COLO668 (cell line): Measurements from ENCODE around the gene RAI14.
A peak's percentile ranks its signal among the peaks of the same experiment; 100 is the strongest.

Source experiments
- DNase-seq: peaks from one replicate; lab custom pipeline; 2025; ENCODE audit not compliant: unreplicated experiment; lab: John Stamatoyannopoulos, UW

The RAI14 gene

DNA sequence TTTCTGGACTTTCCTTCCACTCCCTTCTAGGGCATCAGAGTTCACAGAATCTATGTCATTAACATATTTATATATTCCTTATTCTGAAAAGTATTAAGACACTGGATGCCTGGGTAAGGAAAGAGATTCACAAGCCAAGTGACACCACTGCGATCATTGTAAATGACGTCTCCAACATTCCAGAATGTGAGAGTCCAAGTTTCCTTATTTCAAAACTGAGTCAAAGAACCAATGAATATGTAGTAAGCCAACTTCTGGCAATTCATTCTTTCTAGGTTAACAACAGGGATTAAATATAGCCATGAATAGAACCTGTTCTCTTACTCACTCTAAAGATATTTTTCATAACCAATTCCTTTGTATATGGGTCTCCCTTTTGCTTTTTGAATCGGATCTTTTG is 18.1 kb downstream of the RAI14 start:
- DNase-seq: no peak

- DNase-seq: no peak
These were observed 19.7 kb downstream of the RAI14 start for GRCh38 chr5:34675857-34676256.

DNA sequence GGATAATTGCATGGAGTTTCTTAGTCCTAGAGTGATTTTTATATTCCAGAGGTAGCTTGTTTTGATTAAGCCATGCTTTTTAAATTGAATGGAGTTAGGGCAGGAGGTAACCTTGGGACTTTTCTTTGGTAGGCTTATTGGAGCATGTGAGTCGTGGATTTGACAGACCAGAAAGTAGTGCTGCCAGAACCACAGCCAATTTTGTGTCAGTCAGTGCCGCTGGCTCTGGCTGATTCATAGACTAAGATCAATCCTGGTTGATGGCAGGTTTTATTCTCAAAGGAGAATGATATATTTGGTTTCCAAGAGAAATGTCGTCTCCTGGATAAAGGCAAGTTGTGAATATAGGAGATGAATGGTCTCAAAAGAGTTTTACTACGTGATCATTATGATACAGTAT is 20.3 kb downstream of the RAI14 start:
- DNase-seq: no peak

GRCh38 chr5:34677428-34677827 is 21.3 kb downstream of the RAI14 start:
- no peak for DNase-seq

- DNase-seq: no peak
These were observed 24.8 kb downstream of the RAI14 start for GRCh38 chr5:34680896-34681295.

DNA sequence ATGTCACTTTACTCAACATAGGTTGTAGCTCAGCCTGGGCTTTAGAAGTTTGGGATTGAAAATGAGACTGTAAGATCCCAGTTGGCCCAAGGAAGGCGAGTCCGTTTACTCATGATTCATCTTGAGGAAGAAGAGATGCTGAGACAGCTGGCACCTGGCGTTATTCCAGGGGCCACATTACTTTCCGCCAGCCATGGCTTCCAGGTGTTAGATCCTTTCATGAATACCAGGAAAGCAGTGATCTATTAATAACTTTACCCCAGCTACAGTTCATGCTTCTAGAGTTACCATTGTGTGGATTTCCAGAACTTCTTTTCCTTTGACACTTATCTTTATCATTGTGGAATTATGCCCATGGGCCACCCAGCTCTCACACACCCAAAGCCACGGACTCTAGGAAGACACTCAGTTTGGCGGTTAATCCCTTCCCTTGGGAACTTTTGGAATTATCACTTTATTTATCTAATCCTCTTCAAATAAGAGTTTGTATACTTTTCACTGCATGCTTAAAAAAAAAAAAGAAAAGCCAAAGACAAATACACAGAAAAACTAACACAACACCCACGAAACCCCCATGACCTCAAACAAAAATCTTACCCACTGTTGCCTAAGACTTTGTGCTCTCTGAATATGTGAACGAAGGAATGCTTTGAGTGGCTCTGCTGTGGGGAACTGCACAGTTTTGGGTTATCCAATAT is 26.9 kb downstream of the RAI14 start:
- peak; percentile 52 for DNase-seq

DNA sequence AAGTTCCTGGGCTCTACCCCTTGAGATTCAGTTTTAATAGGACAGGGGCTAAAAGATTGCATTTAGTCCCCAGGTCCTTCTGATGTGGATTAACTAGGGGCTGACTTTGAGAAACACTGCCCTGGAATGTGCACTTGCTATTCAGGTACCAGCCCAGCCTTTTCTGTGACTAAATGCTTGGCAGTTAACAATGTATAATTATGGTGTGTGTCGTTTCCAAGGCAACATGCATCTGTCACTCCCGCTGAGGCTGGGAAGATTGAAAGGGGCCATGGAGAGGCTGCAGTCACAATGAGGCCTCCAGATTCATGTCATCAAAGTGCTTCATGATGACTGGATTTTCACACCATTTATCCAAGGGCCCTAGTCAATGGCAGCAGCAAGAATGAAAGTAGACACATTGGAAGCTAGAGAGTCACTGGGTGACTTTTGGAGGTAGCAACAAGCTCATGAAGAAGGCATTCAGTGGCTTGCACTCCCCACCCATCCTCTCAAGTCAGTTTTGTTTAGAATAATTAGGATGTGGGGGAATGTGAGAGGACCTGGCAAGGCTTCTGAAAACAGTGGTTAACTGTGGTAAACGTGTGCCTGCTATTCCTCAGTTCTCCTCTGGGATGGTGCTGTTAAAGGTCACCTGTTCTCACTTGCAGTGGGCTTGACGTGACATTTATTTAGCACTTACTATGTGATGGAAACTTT is 28.3 kb downstream of the RAI14 start:
- DNase-seq: peak; percentile 27

GRCh38 chr5:34684980-34685352 is 28.8 kb downstream of the RAI14 start:
- no peak for DNase-seq

DNA sequence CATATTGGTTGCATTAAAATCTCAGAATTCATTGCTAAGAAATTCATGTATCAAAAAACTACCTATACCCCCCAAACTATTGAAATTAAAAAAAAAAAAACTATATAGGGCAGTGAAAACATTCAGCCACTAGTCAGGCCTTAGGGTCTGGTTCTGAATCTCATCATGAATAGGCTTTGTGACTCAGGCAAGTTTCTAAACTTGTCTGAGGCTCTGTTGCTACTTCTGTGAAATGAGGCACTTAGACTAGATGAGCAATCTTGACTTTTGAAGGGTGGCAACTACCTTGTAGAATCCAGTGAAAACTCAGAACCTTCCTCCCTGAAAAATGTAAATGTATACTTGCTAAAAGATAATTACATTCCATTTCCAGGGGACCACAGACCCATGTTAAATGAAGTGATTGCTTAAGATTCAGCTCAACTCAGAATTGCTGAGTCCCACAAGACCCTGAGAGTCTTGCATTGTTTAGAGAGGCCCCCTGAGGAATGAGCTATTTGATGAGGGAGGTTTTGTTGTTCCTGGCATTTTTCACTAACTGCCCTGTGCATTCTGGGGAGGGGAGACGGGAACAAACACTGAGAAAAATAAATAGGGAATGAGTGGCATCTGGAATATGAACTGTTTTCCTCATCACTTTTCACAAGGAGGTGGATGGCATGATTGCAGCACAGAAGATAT is 29.5 kb downstream of the RAI14 start:
- DNase-seq: no peak

DNA sequence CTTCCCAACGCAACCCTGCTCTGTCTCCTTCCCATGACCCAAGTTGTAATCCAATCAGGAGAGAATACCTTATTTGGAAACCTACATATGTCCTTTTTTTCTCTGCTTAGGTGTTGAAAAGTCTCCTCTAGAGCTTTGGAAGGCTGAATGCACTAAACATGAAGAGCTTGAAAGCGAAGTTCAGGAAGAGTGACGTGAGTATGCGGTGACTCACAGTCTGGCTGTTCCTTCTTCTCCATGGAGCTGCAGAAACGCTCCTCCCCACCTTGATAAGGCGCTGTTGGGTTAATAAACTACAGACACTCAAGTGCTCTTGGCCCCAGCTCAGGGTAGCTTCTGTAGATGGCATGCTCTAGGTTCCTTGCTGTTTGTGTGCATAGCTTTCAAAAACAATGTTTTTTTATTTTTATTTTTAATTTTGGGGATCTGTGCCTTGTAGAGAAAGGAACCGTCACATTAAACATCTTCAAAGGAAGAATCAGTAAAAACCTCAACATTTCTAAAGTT is 30.7 kb downstream of the RAI14 start:
- peak; percentile 18 for DNase-seq

DNA sequence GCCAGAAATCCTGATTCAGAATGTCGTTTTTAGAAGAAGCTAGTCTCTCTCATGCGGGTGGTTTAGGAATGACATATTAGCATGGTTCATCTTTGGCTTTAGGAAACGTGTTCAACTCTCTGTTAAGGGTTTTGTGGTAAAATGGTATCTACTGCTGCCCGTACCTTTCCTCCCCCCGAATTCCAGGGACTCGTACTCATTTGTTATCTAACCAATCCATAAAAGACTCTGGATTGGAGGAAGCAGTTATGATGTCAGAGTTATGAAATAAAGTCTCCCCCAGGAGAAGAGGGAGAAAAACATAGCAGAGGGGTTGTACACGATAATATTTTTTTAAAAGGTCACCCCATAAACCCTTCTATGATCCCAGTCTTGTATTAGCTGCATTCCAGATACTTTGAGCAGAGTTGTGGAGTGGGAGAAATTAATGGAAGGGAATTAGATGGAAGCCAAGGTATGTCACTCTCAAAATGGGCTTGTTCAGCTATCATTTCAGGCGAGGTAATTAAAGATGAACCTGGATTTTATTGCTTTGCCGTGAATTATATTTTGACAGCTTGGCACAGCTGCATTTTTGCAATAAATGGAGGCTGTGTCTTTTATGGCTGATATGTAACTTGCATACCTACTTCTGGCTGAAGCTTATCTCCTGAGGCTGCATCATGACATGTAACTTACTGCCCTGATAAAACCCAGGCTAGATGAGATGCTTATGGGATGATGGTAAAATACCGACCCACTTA is 31.3 kb downstream of the RAI14 start:
- DNase-seq: no peak

- DNase-seq: no peak
These were observed 32.1 kb downstream of the RAI14 start for GRCh38 chr5:34688015-34688810.

DNA sequence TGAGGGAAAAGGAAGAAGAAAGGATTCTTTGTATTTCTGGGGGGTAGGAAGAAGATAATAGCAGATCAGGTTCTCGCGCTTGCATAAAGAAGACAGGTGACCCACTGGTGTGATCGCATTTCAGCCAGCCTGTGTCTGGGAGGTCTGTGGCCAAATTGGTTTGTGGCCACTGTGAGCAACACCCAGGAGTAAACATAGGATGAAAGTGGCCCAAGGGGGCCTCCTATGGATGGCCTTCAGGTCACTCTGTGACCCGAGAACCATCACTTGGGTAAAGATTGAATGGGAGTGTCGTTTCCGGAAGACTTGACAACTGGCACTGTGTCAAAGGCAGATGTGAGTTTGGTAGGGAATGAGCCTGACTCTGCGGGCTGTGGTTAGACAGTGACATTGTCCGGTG is 34.2 kb downstream of the RAI14 start:
- no peak for DNase-seq

DNA sequence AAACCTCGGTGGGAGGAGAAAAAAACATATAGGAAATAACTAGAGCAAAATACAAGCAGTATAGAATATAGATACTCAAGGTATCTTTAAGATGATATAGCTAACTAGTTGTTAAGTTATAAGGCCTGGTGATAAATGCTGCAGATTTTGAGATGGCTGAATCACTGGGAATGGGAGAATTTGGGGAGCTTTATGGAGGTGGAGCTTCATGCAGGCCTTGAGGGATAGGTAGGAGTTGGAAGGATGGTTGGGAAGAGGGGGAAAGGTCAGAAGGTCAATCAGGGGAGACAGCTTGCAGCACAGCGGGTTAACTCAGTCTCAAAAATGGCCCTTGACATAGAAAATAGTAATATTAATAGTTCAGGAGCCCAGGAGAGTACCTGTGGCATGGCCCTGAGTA is 34.8 kb downstream of the RAI14 start:
- DNase-seq: no peak

GRCh38 chr5:34691326-34691725 is 35.2 kb downstream of the RAI14 start:
- no peak for DNase-seq

DNA sequence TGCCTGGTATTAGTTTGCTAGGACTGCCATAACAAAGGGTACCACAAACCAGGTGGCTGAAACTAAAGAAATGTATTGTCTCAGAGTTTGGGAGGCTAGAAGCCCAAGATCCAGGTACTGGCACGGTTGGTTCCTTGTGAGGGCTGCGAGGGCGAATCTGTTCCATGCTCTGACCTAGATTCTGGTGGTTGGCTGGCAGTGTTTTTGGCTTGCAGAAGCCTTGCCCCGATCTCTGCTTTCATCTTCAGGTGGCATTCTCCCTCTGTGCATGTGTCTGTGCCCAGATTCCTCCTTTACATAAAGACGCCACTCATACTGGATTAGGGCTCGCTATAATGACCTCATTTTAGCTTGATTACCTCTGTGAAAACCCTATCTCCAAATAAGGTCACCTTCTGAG is 36.7 kb downstream of the RAI14 start:
- DNase-seq: no peak

DNA sequence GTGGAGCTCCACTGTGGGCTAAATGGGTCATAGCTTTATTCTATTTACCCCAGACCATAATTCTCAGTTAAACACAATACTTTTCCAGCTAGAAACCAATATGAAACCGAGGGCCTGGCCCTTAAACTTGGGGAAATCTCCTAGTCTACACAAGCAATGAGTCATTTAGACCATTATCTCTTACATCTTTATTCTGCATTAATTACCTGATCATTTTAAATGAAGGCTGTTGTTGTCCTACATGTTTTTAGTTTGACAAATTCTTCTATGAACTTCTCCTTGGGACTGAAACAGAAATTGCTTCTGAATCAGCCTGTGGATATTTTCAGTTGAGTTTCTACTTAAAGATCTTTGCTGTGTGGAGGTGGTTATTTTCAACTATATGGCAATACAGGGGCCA is 37.9 kb downstream of the RAI14 start:
- no peak for DNase-seq

DNA sequence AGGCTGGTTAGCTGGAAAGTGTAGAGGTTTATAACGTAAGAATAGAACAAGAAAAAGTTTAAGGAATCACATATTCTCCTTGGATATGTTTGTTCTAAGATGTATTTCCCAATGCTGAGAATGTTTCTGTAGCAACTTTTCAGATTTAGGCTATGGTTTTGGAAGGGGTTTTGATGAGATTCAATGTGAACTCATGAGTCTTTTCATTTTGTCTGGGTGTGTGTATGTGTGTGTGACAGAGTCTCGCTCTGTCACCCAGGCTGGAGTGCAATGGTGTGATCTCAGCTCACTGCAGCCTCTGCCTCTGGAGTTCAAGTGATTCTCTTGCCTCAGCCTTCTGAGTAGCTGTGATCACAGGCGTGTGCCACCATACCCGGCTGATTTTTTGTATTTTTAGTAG is 38.6 kb downstream of the RAI14 start:
- DNase-seq: no peak

GRCh38 chr5:34695275-34696027 is 39.3 kb downstream of the RAI14 start:
- DNase-seq: no peak
